Natural killer cell (primary cell): ENCODE data around the gene MAST1. TPM values are rescaled to one million over a fixed set of nuclear protein-coding genes. Genes with fewer than 3 reads are reported as not detected.

ENCODE experiments used
- ATAC-seq, 3 donors: fragments of 150-1000 bp in 2 of 3; fragments of 200-7000 bp in 1 of 3; cut with Tn5 transposase; 1 replicate in 1 of 3; 2 replicates in 2 of 3; pipeline ENCODE4 v1.10.0; 2021; ENCODE audit warnings: mild to moderate bottlenecking in 2 of 3, moderate library complexity in 2 of 3
- DNase-seq, 2 donors: peaks; one replicate each; pipeline versions ENCODE4 v3.0.0 to v3.0.0-alpha.2; 2013 to 2021; ENCODE audit warnings: mixed read lengths in 1 of 2
- H3K27ac ChIP-seq: one replicate; pipeline ENCODE4 v1.5.1; 2013; ENCODE audit warnings: mild to moderate bottlenecking, low read length
- H3K27me3 ChIP-seq: one replicate; pipeline ENCODE4 v1.6.1; 2013; ENCODE audit warnings: low read length; ENCODE audit not compliant: control insufficient read depth, insufficient read depth
- H3K36me3 ChIP-seq: one replicate; pipeline ENCODE4 v1.6.1; 2013; ENCODE audit warnings: low read length; ENCODE audit not compliant: control insufficient read depth, insufficient read depth
- H3K4me1 ChIP-seq: one replicate; pipeline ENCODE4 v1.6.1; 2013; ENCODE audit warnings: low read length; ENCODE audit not compliant: control insufficient read depth, insufficient read depth
- H3K4me3 ChIP-seq: one replicate; pipeline ENCODE4 v1.5.1; 2013; ENCODE audit warnings: low read length
- H3K9me3 ChIP-seq: one replicate; pipeline ENCODE4 v1.6.1; 2013; ENCODE audit warnings: low read length; ENCODE audit not compliant: control insufficient read depth, insufficient read depth
- H3K27ac Mint-ChIP-seq, 2 donors: one replicate each; pipeline ENCODE4 v1.8.0; 2022; ENCODE audit warnings: mild to moderate bottlenecking in 2 of 2, mixed read lengths in 2 of 2, moderate library complexity in 1 of 2
- H3K27me3 Mint-ChIP-seq, 2 donors: one replicate each; pipeline ENCODE4 v1.8.0; 2022; ENCODE audit warnings: low read depth in 2 of 2, mixed read lengths in 2 of 2
- H3K36me3 Mint-ChIP-seq: one replicate; pipeline ENCODE4 v1.8.0; 2022; ENCODE audit warnings: mixed read lengths
- H3K4me1 Mint-ChIP-seq, 2 donors: one replicate each; pipeline ENCODE4 v1.8.0; 2022; ENCODE audit warnings: mixed read lengths in 2 of 2
- H3K4me3 Mint-ChIP-seq: one replicate; pipeline ENCODE4 v1.8.0; 2022; ENCODE audit warnings: mild to moderate bottlenecking, moderate library complexity, mixed read lengths
- H3K9me3 Mint-ChIP-seq, 2 donors: one replicate each; pipeline ENCODE4 v1.8.0; 2022; ENCODE audit warnings: mixed read lengths in 2 of 2
- WGBS: methylation state at CpG from one replicate; pipeline ENCODE4 v1.1.7; 2013; ENCODE audit warnings: missing lambda C conversion rate; ENCODE audit not compliant: insufficient coverage; 5-methylcytosine and 5-hydroxymethylcytosine counted together
- intact Hi-C: fragments of 100-400 bp; cut with micrococcal nuclease; formaldehyde crosslinking; loops from one replicate; pipeline ENCODE4 v1.14.2; 2022
- total RNA-seq, 4 donors: library from RNA; stranded (reverse); fragments of 120-200 nt in 1 of 4; gene quantifications; one replicate each; pipeline versions ENCODE4 v1.2.3 to v1.2.4, GENCODE V29; 2013 to 2022
- TF ChIP-seq, protein P1 (sequence below): fragments of 200-600 bp; IDR thresholded peaks from one replicate; pipeline ENCODE4 v1.8.0; 2022; ENCODE audit warnings: antibody characterized with exemption

MAST1 gene
- total RNA-seq, 3 donors from 2014 or later (not counting 1 experiment from before 2014, with no cell fraction given) = 0.07 to 0.88 TPM; not detected in 1

DNA sequence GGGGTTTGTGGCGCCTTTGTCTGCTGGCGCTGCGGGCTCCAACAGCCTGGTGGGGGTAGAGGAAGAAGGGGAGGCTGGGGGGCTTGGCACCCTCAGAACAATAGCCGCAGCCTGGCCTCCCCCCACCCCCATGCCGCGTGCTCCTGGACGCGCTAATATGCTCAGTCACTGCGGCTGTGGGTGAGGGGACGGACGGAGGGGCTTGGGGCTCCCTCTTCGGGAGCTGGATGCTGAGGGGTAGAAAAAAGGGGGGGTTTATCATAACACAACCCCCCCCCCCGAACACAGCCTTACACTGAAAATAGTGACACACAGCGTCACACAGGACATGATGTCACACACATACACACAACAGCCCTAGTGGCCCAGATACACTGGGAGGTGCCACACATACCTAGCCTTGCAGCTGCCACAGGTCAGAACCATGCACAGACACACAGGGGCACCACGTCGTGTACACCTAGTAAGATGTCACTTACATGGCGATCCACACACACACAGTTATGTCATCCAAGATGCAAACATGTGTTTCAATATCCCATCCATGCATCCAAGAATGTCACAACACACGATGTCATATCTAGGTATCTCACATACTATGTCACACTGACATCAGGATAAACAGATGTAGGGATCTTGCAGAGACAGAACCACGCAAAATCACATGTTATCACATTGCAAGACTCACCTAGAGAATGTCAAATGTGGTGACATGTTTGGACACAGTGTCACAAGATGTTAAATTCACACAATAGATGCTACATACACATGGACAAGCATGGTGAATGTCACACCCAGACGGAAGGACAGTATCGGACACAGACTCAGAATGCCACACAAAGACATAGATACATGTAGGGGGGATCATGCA, 806 bp downstream of the MAST1 start:
- TF ChIP-seq, protein P1, sequence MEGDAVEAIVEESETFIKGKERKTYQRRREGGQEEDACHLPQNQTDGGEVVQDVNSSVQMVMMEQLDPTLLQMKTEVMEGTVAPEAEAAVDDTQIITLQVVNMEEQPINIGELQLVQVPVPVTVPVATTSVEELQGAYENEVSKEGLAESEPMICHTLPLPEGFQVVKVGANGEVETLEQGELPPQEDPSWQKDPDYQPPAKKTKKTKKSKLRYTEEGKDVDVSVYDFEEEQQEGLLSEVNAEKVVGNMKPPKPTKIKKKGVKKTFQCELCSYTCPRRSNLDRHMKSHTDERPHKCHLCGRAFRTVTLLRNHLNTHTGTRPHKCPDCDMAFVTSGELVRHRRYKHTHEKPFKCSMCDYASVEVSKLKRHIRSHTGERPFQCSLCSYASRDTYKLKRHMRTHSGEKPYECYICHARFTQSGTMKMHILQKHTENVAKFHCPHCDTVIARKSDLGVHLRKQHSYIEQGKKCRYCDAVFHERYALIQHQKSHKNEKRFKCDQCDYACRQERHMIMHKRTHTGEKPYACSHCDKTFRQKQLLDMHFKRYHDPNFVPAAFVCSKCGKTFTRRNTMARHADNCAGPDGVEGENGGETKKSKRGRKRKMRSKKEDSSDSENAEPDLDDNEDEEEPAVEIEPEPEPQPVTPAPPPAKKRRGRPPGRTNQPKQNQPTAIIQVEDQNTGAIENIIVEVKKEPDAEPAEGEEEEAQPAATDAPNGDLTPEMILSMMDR = no peak
- DNase-seq (peak in 1 of 2 donors; percentile 54), ATAC-seq (peak in 2 of 3 donors; percentile 34 to 48)
- Mint-ChIP-seq H3K4me1 (peaks cover 20 to 42% of the 10 kb centered on the region in 2 donors), H3K9me3 (no peaks in the 10 kb centered on the region), H3K27me3 (peaks cover 50 to 59% of the 10 kb centered on the region in 2 donors), H3K4me3 (peak overlapping the region; percentile 35), H3K27ac (no peak overlapping the region), H3K36me3 (no peaks in the 10 kb centered on the region)
- 39% methylated on average over 13 of the region's 21 CpGs for WGBS
- Histone ChIP-seq H3K36me3 (no peaks in the 10 kb centered on the region), H3K27me3 (peaks cover 71% of the 10 kb centered on the region), H3K4me3 (no peak overlapping the region), H3K9me3 (peaks cover 12% of the 10 kb centered on the region), H3K4me1 (peaks cover 38% of the 10 kb centered on the region), H3K27ac (no peak overlapping the region)
- intact Hi-C loops = no loop called here

DNA sequence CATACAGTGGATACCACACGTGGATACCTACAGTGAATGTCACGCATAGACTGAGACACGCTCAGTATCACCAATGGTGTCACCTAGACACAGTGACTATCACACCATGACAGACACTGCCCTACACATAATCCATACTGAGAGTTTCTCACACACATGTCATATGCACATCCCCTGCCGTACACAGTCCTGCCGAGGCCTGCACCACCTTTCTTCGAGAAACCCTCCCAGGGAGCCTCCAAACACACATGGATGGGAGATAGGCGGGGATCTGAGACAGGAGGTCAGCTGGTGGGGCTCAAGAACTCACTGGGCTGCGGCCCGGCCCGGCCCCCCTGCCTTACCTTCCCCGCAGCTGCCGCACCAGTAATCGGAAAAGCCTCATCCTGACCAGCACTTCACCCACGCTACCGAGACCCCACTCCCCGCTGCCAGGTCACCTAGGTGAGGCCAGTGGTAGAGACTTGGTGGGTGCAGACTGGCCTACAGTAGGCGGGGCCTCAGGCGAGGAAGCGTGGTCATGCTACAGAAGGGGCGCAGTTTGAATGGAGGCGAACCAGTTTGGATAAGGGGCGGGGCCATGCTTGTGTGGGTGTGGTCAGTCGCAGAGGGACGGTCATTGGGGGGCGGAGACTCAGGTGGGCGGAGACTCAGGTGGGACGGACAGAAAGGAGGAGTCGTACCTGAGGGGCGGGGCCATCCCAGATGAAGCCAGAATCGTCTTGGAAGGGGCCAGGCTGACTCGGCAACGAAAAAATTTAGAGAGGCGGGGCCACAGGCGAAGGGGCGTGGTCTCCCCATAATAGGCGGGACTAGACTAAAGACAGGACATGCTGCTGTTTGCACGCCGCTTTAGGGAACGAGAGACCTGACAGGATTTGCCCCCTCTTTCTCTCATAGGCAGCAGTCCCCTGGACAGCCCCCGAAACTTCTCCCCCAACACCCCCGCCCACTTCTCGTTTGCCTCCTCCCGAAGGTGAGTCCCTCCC, 2.1 kb downstream of the MAST1 start:
- Mint-ChIP-seq H3K27ac (no peak overlapping the region), H3K9me3 (no peaks in the 10 kb centered on the region), H3K4me1 (peaks cover 16 to 34% of the 10 kb centered on the region in 2 donors), H3K27me3 (peaks cover 48 to 54% of the 10 kb centered on the region in 2 donors), H3K36me3 (no peaks in the 10 kb centered on the region), H3K4me3 (no peak overlapping the region)
- intact Hi-C loops = loop anchor here (5.0 kb wide), 1 partner anchor 33 kb away; the partner anchor contains the start of gene RNASEH2A
- no peak overlapping the region for H3K4me3 ChIP-seq
- peaks cover 26% of the 10 kb centered on the region for H3K4me1 ChIP-seq
- TF ChIP-seq, protein P1 = no peak
- WGBS = 32% methylated on average over 43 of the region's 43 CpGs
- H3K27me3 ChIP-seq = peaks cover 58% of the 10 kb centered on the region
- H3K36me3 ChIP-seq = no peaks in the 10 kb centered on the region
- H3K9me3 ChIP-seq = peaks cover 6% of the 10 kb centered on the region
- DNase-seq (peak in 1 of 2 donors; percentile 49), ATAC-seq (peak; percentile 31 to 47 (median 39))
- H3K27ac ChIP-seq = no peak overlapping the region

DNA sequence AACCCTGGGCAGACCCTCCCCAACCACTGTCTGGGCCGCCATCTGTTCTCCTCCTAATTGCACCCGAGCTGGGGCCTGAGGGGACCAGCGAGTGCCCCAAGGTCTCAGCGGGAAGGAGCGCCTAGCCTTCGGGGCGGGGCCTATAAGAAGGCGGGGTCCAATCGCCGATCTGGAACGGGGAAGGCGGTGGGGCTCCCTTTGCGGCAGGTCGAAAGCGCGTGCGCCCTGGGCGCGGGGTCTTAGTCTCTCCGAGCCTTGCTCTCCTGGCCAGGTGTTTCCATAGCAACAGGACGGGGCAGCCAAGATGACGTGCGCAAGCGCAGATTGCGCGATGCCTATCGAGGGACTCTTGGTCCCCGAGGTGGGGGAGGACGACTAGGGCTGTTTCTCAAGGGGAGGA, 2.8 kb downstream of the MAST1 start:
- peaks cover 26% of the 10 kb centered on the region for H3K4me1 ChIP-seq
- H3K9me3 ChIP-seq = peaks cover 4% of the 10 kb centered on the region
- ATAC-seq (no peak), DNase-seq (peak in 1 of 2 donors; percentile 26)
- intact Hi-C loops = loop anchor here (5.0 kb wide), 1 partner anchor 34 kb away; the partner anchor contains the start of gene RNASEH2A
- H3K27ac ChIP-seq = no peak overlapping the region
- H3K36me3 ChIP-seq = no peaks in the 10 kb centered on the region
- H3K27ac Mint-ChIP-seq = no peak overlapping the region
- H3K27me3 ChIP-seq = peaks cover 53% of the 10 kb centered on the region
- peaks cover 48 to 54% of the 10 kb centered on the region in 2 donors for H3K27me3 Mint-ChIP-seq
- H3K36me3 Mint-ChIP-seq = no peaks in the 10 kb centered on the region
- TF ChIP-seq, protein P1 = no peak
- 8% methylated on average over 29 of the region's 29 CpGs for WGBS
- H3K4me1 Mint-ChIP-seq = peaks cover 16 to 34% of the 10 kb centered on the region in 2 donors
- H3K9me3 Mint-ChIP-seq = no peaks in the 10 kb centered on the region
- H3K4me3 Mint-ChIP-seq = peak overlapping the region; percentile 48
- H3K4me3 ChIP-seq = no peak overlapping the region
